NB4 (cell line): ENCODE data around the gene SERPINA4.

ENCODE experiments used
- POLR2A ChIP-seq: IDR thresholded peaks from 2 replicates; pipeline ENCODE4 v1.6.1; 2011; ENCODE audit warnings: mild to moderate bottlenecking; ENCODE audit not compliant: insufficient read length; ENCODE audit errors: extremely low read depth
- TF ChIP-seq, protein P1 (sequence below): IDR thresholded peaks from one replicate; pipeline ENCODE4 v1.5.1; 2012; ENCODE audit warnings: low read depth, low read length

DNA sequence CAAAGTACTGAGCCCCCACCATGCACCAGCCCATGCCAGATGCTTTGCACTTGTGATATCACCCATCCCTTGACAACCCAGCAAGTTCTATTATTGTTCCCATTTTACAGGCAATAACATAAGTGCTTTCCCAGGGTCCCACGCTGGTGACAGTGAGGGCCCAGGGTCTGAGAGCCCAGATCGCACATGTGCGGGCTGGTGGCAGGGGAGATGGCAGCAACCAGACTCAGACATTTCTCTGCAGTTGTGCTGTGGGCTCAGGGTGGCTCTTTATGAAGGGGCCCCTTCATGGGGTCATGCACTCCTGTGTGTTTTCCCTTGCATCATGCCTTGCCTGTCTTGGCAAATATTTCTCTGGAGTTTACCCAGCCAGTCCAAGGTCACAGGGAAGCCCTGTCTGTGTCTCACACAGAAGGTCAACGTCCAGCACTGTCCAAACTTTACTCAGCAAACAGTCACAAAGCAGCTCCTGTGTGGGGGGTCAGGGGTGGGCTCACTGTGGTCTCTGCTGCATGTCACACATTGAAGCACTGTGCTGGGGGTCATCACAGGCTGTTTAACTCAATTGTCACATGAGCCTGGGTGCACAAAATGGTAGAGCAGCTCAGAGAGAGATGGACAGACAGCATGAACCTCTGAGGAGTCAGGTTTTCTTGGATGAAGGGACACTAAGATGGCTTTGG lies 32.6 kb downstream of the SERPINA4 start:
- TF ChIP-seq POLR2A, result no peak
- TF ChIP-seq, protein P1, sequence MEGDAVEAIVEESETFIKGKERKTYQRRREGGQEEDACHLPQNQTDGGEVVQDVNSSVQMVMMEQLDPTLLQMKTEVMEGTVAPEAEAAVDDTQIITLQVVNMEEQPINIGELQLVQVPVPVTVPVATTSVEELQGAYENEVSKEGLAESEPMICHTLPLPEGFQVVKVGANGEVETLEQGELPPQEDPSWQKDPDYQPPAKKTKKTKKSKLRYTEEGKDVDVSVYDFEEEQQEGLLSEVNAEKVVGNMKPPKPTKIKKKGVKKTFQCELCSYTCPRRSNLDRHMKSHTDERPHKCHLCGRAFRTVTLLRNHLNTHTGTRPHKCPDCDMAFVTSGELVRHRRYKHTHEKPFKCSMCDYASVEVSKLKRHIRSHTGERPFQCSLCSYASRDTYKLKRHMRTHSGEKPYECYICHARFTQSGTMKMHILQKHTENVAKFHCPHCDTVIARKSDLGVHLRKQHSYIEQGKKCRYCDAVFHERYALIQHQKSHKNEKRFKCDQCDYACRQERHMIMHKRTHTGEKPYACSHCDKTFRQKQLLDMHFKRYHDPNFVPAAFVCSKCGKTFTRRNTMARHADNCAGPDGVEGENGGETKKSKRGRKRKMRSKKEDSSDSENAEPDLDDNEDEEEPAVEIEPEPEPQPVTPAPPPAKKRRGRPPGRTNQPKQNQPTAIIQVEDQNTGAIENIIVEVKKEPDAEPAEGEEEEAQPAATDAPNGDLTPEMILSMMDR, result no peak
